Lung (tissue), 12 donors: ENCODE results near the gene DPH1. TPM values are rescaled to one million over a fixed set of nuclear protein-coding genes. Genes with fewer than 3 reads are reported as not detected.
A peak's percentile ranks its signal among the peaks of the same experiment; 100 is the strongest.

Experiments used
- ATAC-seq: fragments of 200-7000 bp; cut with Tn5 transposase; one replicate; pipeline ENCODE4 v1.9.1; 2020; ENCODE audit warnings: moderate number of reproducible peaks; ENCODE audit not compliant: insufficient read depth, low FRiP score
- DNase-seq, 3 donors: peaks; one replicate each; pipeline ENCODE4 v3.0.0-alpha.2; 2013 to 2017
- H3K27ac ChIP-seq, 2 donors: one replicate each; pipeline ENCODE4 v1.5.1; 2013; ENCODE audit warnings: mild to moderate bottlenecking in 2 of 2, moderate library complexity in 2 of 2, control low read depth in 1 of 2, inconsistent platforms in 1 of 2, low read depth in 1 of 2, low read length in 1 of 2
- H3K27me3 ChIP-seq, 3 donors: one replicate each; pipeline ENCODE4 v1.5.1; 2013; ENCODE audit warnings: low read length in 2 of 3; ENCODE audit not compliant: control insufficient read depth in 3 of 3, insufficient read depth in 3 of 3
- H3K36me3 ChIP-seq, 4 donors: one replicate each; pipeline ENCODE4 v1.5.1; 2013; ENCODE audit warnings: low read length in 4 of 4, mild to moderate bottlenecking in 1 of 4, moderate library complexity in 1 of 4; ENCODE audit not compliant: control insufficient read depth in 4 of 4, insufficient read depth in 4 of 4
- H3K4me1 ChIP-seq, 5 donors: one replicate each; pipeline ENCODE4 v1.5.1; 2013; ENCODE audit warnings: low read length in 5 of 5, mild to moderate bottlenecking in 2 of 5, moderate library complexity in 1 of 5; ENCODE audit not compliant: control insufficient read depth in 5 of 5, insufficient read depth in 5 of 5
- H3K4me3 ChIP-seq: one replicate; pipeline ENCODE4 v1.5.1; 2013; ENCODE audit warnings: mild to moderate bottlenecking, control low read depth, moderate library complexity
- H3K9ac ChIP-seq, 2 donors: one replicate each; pipeline ENCODE4 v1.5.1; 2013; ENCODE audit warnings: low read length in 2 of 2, control low read depth in 1 of 2; ENCODE audit not compliant: insufficient read depth in 1 of 2
- H3K9me3 ChIP-seq, 4 donors: one replicate each; pipeline ENCODE4 v1.5.1; 2013; ENCODE audit warnings: low read length in 3 of 4, mild to moderate bottlenecking in 1 of 4, moderate library complexity in 1 of 4; ENCODE audit not compliant: control insufficient read depth in 4 of 4, insufficient read depth in 3 of 4
- WGBS, 2 donors: extraction: QIAGEN DNeasy Blood & Tissue Kit; methylation state at CpG; one replicate each; pipeline ENCODE4 v1.1.7; 2013; 5-methylcytosine and 5-hydroxymethylcytosine counted together
- polyA plus RNA-seq, 2 donors: library from polyadenylated mRNA; stranded (reverse); fragments of 200-250 nt; gene quantifications; one replicate each; pipeline ENCODE4 v1.2.1, GENCODE V29; 2013
- total RNA-seq, 2 donors: library from RNA; depleted of rRNA in 1 of 2; stranded (reverse); fragments of >200 nt in 1 of 2; gene quantifications; one replicate each; pipeline ENCODE4 v1.2.1, GENCODE V29; 2014 to 2021
- TF ChIP-seq, protein P1 (sequence below): IDR thresholded peaks from 2 replicates; pipeline ENCODE4 v1.5.1; 2012; ENCODE audit warnings: mild to moderate bottlenecking; ENCODE audit errors: control extremely low read depth, extremely low read depth
- donor health status: control.
- donor health status: control.
- donor health status: Bipolar disorder and iron deficiency.
- donor health status: healthy.
- donor health status: DM: yes; HTN: yes; CAD: no.

Gene DPH1
- total and polyA plus RNA-seq, 4 donors, result 21.1 to 37.8 (median 27.2) TPM

DNA sequence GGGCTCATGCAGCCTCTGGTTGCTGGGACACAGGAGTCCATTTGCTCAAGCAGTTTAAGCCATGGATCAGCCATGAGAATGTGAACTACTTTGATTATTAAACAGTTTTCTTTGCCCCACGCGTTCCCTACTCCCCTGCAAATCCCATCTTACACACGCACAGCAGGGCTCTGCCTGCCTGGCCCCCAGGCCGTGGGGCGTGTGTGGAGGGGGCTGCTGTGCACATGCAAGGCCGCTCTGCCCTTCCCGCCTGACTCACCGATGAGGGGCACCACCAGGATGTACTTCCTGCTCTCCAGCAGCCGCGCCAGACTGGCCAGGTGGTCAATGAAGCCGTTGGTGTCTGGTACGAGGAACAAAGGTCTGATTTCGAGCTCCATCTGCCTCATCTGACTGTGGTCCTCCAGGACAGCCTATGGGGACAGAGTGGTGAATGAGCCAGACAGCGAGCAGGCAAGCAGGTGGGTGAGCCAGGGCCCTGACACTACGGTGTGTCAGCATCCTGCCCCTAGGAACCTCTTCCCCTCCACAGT, 38.6 kb downstream of the DPH1 start:
- H3K9ac ChIP-seq, result peak overlapping the region in 1 of 2 donors; percentile 54
- peak overlapping the region; percentile 38 to 71 for H3K27ac ChIP-seq
- H3K36me3 ChIP-seq, result peaks cover 0 to 17% (median 9%) of the 10 kb centered on the region in 4 donors
- TF ChIP-seq, protein P1, sequence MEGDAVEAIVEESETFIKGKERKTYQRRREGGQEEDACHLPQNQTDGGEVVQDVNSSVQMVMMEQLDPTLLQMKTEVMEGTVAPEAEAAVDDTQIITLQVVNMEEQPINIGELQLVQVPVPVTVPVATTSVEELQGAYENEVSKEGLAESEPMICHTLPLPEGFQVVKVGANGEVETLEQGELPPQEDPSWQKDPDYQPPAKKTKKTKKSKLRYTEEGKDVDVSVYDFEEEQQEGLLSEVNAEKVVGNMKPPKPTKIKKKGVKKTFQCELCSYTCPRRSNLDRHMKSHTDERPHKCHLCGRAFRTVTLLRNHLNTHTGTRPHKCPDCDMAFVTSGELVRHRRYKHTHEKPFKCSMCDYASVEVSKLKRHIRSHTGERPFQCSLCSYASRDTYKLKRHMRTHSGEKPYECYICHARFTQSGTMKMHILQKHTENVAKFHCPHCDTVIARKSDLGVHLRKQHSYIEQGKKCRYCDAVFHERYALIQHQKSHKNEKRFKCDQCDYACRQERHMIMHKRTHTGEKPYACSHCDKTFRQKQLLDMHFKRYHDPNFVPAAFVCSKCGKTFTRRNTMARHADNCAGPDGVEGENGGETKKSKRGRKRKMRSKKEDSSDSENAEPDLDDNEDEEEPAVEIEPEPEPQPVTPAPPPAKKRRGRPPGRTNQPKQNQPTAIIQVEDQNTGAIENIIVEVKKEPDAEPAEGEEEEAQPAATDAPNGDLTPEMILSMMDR, result no peak
- no peak for ATAC-seq
- H3K4me3 ChIP-seq, result no peak overlapping the region
- WGBS, 2 donors, result 66 to 77% methylated on average over 15 of the region's 15 CpGs
- H3K27me3 ChIP-seq, result no peaks in the 10 kb centered on the region
- no peak for DNase-seq
- peaks cover 0 to 90% (median 45%) of the 10 kb centered on the region in 5 donors for H3K4me1 ChIP-seq
- no peaks in the 10 kb centered on the region for H3K9me3 ChIP-seq

DNA sequence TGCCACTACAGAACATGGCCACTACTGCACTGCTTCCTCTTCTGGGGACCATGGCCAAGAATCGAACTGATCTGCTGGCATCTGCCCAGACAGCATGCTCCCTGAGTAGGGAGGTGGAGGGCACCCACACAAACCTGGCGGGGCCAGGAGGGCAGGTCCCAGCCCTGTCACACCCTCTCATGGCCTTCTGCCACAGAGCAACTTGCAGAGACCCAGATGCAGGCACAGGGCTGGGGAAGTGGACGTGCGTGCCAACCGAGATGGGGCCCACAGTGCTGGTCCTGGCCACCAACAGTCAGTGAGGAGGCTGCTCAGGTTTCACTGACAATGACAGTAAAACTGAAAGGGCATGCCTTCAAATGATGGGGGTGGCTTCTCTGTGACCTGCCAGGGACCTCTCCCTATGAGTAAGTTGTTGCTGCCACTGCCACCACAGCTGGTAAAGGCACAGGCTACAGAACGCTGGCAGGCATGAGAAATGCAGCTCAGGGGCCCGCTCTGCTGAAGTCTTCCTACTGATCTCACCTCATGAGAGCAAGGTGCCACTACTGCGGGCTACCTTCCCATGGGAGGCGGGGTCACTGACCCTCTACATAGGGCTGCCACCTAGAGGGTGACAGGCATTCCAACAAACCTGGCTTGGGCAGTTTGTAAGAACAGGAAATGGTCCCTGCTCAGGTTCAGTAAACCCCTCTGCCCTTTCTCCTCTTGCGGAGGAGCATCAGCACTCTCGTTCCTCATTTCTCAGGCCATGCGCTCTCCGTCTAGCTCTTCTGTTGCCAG, 40.5 kb downstream of the DPH1 start:
- WGBS, 2 donors, result 73 to 80% methylated on average over 13 of the region's 13 CpGs
- DNase-seq (peak in 2 of 3 donors; percentile 14 to 26), ATAC-seq (no peak)
- peak overlapping the region; percentile 76 to 91 for H3K27ac ChIP-seq
- no peak overlapping the region for H3K9ac ChIP-seq
- H3K9me3 ChIP-seq, result no peaks in the 10 kb centered on the region
- H3K4me3 ChIP-seq, result no peak overlapping the region
- peaks cover 0 to 87% (median 45%) of the 10 kb centered on the region in 5 donors for H3K4me1 ChIP-seq
- no peaks in the 10 kb centered on the region for H3K27me3 ChIP-seq
- H3K36me3 ChIP-seq, result peaks cover 0 to 12% (median 4%) of the 10 kb centered on the region in 4 donors
- TF ChIP-seq, protein P1, result no peak

DNA sequence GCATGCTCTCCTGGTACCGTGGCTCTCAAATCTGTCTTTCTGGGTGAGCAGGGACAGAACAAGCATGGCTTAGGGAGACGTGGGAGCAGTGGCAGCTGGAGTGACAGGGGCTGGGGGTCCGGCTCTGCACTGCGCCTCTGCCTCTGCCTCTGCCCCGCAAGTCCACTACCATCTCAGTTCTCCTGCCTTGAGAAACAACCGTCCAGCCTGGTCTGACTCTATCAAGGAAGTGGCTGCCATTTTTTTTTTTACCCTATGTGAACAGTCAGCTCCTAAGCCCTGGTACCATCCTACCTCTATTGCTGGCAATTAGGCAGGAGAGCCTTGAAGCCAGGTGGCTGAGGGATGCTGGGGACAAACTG, 41.1 kb downstream of the DPH1 start:
- Histone ChIP-seq H3K9ac (no peak overlapping the region), H3K27ac (peak overlapping the region; percentile 76 to 91), H3K27me3 (no peaks in the 10 kb centered on the region), H3K4me1 (peaks cover 0 to 87% (median 46%) of the 10 kb centered on the region in 5 donors), H3K9me3 (no peaks in the 10 kb centered on the region), H3K4me3 (no peak overlapping the region), H3K36me3 (peaks cover 0 to 11% (median 2%) of the 10 kb centered on the region in 4 donors)
- no peak for DNase-seq
- TF ChIP-seq, protein P1, result no peak
- 82 to 86% methylated on average over 6 of the region's 6 CpGs for WGBS, 2 donors
- ATAC-seq, result no peak
